Fibroblast of skin of left quadriceps (primary cell): ENCODE results near the gene YPEL2.
"Not testable (repeated sequence)": the region's sequence is repeated elsewhere in the genome, so short reads cannot be mapped to it uniquely, and the experiment has no call there.

ENCODE experiments used
- DNase-seq, 2 experiments: peaks; one replicate each; pipeline ENCODE4 v3.0.0-alpha.2; 2013; ENCODE audit warnings: low read depth in 2 of 2

Gene YPEL2

GRCh38 chr17:59331129-59331928 is at the start of gene YPEL2:
YPEL2 (plus strand) TSS chr17:59331655; CDS start chr17:59353410, 21,755 bp downstream.
- DNase-seq, result peak; percentile 91

DNA sequence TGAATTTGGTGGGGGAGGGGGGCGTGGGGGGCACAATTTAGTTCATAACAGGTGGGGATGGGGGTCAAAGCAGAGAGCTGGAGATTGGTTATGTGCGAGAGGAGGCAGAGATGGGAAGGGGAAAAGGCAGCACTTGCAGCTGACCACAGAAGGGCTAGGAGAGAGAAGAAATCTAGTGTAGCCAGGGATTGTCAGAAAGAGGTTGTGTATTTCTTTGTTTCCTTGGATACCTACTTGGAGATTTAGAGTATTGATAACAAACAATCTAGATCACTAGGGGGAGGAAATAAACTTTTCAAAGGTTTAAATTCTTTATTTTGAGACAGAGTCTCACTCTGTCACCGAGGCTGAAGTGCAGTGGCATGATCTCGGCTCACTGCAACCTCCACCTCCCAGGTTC is 47.1 kb upstream of the YPEL2 start:
- no peak for DNase-seq

GRCh38 chr17:59287452-59287851 is 44.0 kb upstream of the YPEL2 start:
- DNase-seq, result no peak

GRCh38 chr17:59287891-59288290 is 43.6 kb upstream of the YPEL2 start:
- DNase-seq, result no peak

DNA sequence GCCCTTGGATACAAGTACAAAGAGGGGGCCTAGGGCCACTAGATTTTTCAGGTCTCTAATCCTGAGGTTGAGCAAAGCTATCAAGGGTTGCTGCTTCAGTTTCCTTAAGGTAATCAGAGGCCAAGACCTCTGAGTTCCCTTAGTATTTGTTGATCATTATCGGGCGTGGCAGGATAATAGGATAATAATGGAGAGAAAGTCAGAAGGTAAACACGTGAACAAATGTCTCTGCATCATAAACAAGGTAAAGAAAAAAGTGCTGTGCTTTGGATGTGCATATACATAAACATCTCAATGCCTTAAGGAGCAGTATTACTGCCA is 41.5 kb upstream of the YPEL2 start:
- no peak for DNase-seq

DNA sequence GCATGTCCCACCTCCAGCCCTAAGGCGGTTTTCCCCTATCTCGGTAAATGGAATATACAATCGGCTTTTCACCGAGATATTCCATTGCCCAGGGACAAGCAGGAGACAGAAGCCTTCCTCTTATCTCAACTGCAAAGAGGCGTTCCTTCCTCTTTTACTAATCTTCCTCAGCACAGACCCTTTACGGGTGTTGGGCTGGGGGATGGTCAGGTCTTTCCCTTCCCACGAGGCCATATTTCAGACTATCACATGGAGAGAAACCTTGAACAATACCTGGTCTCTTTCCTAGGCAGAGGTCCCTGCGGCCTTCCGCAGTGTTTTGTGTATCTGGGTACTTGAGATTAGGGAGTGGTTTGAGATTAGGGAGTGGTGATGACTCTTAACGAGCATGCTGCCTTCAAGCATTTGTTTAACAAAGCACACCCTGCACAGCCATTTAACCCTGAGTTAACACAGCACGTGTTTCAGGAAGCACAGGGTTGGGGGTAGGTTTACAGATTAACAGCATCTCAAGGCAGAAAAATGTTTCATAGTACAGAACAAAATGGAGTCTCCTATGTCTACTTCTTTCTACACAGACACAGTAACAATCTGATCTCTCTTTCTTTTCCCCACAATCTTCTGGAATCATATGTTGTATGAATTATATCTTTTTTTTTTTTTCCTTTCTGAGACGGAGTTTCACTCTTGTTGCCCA is 41.0 kb upstream of the YPEL2 start:
- not testable (repeated sequence) for DNase-seq

GRCh38 chr17:59292174-59292523 is 39.3 kb upstream of the YPEL2 start:
- no peak for DNase-seq

- no peak for DNase-seq
Observed at GRCh38 chr17:59296190-59296589, 35.3 kb upstream of the YPEL2 start.

DNA sequence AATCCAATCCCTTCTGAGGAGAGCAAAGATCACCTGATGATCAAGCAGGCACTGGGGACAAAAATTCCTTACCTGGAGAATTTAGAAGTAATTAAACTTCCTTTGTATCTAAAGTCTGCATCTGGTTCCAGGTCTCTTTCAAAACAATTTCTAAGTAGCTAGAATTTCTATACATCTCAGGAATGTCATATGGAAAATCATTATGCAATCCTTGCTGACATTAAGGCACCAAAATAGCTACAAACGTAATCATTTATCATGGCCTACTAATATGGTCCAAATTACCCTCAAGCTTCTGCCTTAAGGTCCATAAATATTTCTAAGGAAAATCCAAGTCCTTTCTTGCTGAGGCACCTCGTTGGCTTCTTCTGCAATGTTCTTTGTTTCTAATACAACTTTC is 32.9 kb upstream of the YPEL2 start:
- DNase-seq, result peak; percentile 32 to 39

DNA sequence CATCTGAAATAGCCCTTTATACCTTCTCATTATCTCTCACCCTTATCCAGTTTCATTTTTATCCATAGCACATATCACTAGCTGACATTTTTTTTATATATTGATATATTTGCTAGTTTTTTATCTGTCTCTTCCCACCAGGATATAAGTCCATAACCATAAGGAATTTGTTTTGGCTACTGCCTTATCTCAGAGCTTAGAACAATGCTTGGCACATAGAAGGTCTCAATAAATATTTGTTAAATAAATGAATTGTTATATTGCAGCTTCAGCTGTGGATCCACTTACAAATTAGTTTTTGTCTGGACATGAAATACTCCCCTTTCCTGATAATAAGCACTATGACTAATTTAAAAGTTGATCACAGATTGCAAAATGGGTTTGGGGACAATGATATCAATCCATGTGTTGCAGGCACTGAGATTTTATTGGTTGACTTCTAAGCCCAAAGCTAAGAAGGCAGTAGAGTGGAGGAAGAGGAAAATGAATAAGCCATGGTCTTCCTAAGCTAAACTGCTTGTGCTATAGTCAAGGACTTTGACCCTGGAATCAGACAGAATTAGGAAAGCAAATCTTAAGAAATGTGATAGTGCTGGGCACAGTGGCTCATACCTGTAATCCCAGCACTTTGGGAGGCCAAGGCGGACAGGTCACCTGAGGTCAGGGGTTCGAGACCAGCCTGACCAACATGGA is 31.9 kb upstream of the YPEL2 start:
- DNase-seq, result no peak

GRCh38 chr17:59300941-59301340 is 30.5 kb upstream of the YPEL2 start:
- no peak for DNase-seq

DNA sequence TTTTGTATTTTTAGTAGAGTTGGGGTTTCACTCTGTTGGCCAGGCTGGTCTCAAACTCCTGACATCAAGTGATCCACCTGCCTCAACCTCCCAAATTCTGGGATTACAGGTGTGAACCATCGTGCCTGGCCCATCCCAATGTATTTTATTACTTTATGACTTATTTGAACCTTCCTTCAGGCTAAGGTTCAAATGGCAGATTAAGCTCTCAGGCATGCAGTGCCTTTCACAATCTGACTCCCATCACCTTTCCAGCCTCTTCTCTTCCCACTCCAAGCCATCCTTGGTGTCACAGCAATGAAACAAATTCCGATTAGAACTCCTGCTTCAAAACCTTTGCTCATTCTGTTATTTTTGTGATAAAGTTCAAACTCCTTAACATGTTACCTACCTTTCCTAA is 26.6 kb upstream of the YPEL2 start:
- DNase-seq, result no peak

DNA sequence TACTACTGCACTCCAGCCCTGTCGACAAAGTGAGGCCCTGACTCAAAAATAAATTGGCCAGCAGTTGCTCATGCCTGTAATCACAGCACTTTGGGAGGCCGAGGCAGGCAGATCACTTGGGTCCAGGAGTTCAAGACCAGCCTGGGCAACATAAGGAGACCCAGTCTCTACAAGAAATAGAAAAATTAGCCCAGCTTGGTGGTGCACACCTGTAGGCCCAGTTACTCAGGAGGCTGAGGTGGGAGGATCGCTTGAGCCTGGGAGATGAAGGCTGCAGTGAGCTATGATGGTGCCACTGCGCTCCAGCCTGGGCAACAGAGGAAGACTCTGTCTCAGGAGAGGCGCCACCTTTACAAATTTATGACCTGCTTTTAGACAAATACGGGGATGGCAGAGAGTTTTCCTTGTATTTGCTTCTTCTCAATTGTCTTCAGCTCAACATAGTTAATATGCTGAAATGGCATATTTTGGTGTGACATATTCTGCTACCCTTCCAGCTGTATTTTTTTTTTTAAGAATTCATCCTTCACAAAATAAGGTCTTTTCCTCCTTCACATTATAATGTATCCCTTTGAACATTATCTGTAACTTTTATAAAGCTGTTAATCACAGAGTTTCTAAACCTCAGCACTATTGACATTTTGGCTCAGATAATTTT is 21.1 kb upstream of the YPEL2 start:
- no peak for DNase-seq

- DNase-seq, result peak; percentile 29 to 32
Observed at GRCh38 chr17:59311051-59311468, 20.4 kb upstream of the YPEL2 start.

DNA sequence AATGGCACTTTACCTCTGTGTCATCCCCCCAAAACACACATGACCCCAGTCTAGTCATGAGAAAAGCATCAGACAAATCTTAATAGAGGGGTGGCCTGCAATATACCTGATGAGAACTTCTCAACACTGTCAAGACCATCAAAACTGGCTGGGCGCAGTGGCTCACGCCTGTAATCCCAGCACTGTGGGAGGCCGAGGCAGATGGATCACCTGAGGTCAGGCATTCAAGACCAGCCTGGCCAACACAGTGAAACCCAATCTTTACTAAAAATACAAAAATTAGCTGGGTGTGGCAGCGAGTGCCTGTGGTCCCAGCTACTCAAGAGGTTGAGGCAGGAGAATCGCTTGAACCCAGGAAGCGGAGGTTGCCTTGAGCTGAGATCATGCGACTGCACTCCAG is 19.9 kb upstream of the YPEL2 start:
- DNase-seq, result not testable (repeated sequence)

DNA sequence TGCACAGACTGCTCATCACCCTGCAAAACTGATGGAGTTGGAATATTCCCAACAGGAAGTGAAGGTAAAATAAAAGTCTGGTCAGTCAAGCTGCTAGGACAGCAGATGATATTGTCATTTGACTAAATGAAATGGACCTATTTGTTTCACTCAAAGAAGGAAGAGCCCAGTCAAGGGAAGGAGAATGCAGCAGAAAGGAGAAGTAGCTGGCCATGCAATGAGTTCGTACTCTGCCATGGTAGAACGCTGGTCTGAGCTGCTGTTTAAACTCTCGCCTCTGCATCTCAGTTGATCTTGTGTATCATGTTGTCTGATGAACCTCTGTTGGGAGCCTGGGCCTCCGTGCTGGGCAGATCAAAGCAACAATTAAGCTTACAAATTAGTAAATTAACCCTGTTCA is 15.6 kb upstream of the YPEL2 start:
- DNase-seq, result no peak

- no peak for DNase-seq
Observed at GRCh38 chr17:59327121-59327980, 4.1 kb upstream of the YPEL2 start.

GRCh38 chr17:59327981-59328290 is 3.5 kb upstream of the YPEL2 start:
- DNase-seq, result no peak

DNA sequence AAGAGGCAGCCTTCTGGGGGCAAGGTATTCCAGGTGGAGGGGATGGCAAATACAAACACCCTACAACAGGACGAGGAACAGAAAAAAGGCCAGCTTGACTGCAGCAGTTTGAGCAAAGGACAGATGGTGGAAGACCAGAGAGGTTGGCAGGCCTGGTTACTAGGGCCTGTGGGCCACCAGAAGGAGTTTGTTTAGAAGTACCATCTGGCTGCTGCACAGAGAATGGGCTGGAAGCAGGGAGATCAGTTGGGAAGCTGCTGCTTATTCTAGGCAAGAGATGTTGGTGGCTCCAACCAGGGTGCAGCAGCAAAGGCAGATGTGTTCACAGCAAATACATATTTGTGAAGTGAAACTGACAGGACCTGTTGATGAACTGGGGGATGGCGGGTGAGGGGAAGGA is 2.9 kb upstream of the YPEL2 start:
- DNase-seq, result no peak

DNA sequence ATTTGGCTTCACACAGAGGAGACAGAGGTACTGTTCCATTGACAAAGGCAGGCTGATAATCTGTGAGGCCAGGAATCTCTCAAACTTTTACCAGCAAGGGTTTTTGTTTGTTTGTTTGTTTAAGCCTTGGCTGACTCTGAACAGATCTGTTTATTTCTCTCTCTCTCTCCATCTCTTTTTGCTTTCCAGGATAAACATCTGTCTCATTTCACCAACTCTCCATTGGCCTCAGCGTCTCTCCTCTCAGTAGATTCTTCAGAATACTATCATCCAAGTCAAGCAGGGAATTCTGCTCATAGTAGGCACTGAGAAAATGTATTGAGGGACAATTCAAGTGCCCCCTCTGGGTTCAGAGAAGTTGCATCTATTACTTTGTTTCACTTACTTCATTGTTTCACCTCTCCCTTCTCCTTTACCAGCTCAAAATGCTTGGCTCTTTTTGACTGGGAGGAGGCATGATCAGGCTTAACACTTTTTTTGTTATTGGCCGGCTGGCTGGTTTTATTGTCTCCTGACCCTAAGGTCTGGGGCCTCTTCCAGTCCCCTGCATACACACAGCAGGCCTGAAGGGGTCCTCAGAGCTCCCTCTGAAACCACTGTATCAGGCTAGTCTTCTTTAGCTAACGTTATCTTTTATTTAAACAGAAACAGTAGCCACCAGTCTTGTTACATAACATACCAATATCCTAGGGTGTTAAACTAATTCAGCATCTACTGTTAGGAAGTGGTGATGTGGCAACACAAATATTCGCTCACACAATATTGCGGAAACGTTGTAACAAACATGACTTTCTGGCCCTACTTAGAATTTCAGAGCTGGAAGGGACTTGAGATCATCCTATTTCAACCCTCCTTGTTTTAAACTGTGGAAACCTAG is 2.0 kb upstream of the YPEL2 start:
- peak; percentile 50 to 54 for DNase-seq
